ENCODE data around the gene ITGAX.

ITGAX gene

GRCh38 chr16:31403590-31404352, 48.8 kb downstream of the ITGAX start:
- Histone ChIP-seq H3K27me3 (ENCODE audit: insufficient read depth, poor library complexity, severe bottlenecking) (no peaks in the 10 kb centered on the region), H3K27ac (replicated peaks) (no peak overlapping the region), H3K4me3 (replicated peaks; ENCODE audit: insufficient read depth, low read length) (no peak overlapping the region)
- TF ChIP-seq CTCF (IDR thresholded peaks at IDR 0.05; ENCODE audit: insufficient read depth, low read length) (no peak), POLR2AphosphoS5 (IDR thresholded peaks at IDR 0.05; ENCODE audit: low read depth) (no peak), GABPA (IDR thresholded peaks at IDR 0.05; ENCODE audit: low read depth) (no peak)
- no peak for DNase-seq (ENCODE audit: low read depth in 1 of 2, low spot score in 1 of 2)

- H3K27me3 ChIP-seq (ENCODE audit: insufficient read depth, poor library complexity, severe bottlenecking), result no peaks in the 10 kb centered on the region
- H3K4me3 ChIP-seq (replicated peaks; ENCODE audit: insufficient read depth, low read length), result no peak overlapping the region
- H3K27ac ChIP-seq (replicated peaks), result no peak overlapping the region
- no peak for DNase-seq (ENCODE audit: low read depth in 1 of 2, low spot score in 1 of 2)
- TF ChIP-seq SPI1 (IDR thresholded peaks at IDR 0.05; ENCODE audit: borderline replicate concordance, low read depth) (no peak), GABPA (IDR thresholded peaks at IDR 0.05; ENCODE audit: low read depth) (no peak), REST (IDR thresholded peaks at IDR 0.05; ENCODE audit: insufficient replicate concordance, low read depth) (no peak), CTCF (IDR thresholded peaks at IDR 0.05; ENCODE audit: insufficient read depth, low read length) (no peak), POLR2AphosphoS5 (IDR thresholded peaks at IDR 0.05; ENCODE audit: low read depth) (no peak)
Measured at GRCh38 chr16:31404353-31405064, 49.5 kb downstream of the ITGAX start.

- Histone ChIP-seq H3K4me3 (replicated peaks; ENCODE audit: insufficient read depth, low read length) (no peak overlapping the region), H3K27me3 (ENCODE audit: insufficient read depth, poor library complexity, severe bottlenecking) (no peaks in the 10 kb centered on the region), H3K27ac (replicated peaks) (no peak overlapping the region)
- DNase-seq (ENCODE audit: low read depth in 1 of 2, low spot score in 1 of 2), result no peak
- TF ChIP-seq GABPA (IDR thresholded peaks at IDR 0.05; ENCODE audit: low read depth) (no peak), SPI1 (IDR thresholded peaks at IDR 0.05; ENCODE audit: borderline replicate concordance, low read depth) (no peak), REST (IDR thresholded peaks at IDR 0.05; ENCODE audit: insufficient replicate concordance, low read depth) (no peak), POLR2AphosphoS5 (IDR thresholded peaks at IDR 0.05; ENCODE audit: low read depth) (no peak), CTCF (IDR thresholded peaks at IDR 0.05; ENCODE audit: insufficient read depth, low read length) (no peak)
Measured at GRCh38 chr16:31407406-31407805, 52.4 kb downstream of the ITGAX start.
